K562 (cell line): Measurements from ENCODE around the gene IFI27L2. TPM values are rescaled to one million over a fixed set of nuclear protein-coding genes. Genes with fewer than 3 reads are reported as not detected.

Source experiments
- ATAC-seq: fragments of 200-7000 bp; cut with Tn5 transposase; 3 replicates; pipeline ENCODE4 v1.9.1; 2020; ENCODE audit warnings: moderate library complexity
- BruUV-seq: library from RNA; stranded (reverse); fragments of 400-500 nt; replicated peaks from 2 replicates; lab custom pipeline; 2021; lab: Mats Ljungman, UMichigan
- CTCF ChIA-PET: fragments of 300-600 bp; formaldehyde crosslinking; extraction: SDS; loops from one replicate; lab custom pipeline; 2021; ENCODE audit warnings: low intra/inter-chr PET ratio; lab: Yijun Ruan, JAX
- POLR2A ChIA-PET: fragments of 300-600, 350-650 bp; sonication (Branson Sonifier 250); formaldehyde crosslinking; extraction: SDS; loops from one replicate; lab custom pipeline; 2021; ENCODE audit warnings: antibody characterized with exemption, inconsistent platforms; lab: Yijun Ruan, JAX
- DNase-seq, 4 experiments: peaks; one replicate each; pipeline versions ENCODE4 v3.0.0 to v3.0.0-alpha.2; 2011 to 2018; ENCODE audit warnings: low spot score in 3 of 4, mixed read lengths in 3 of 4; ENCODE audit errors: extremely low read depth in 1 of 4
- FAIRE-seq: peaks from 2 replicates; lab custom pipeline; 2011; peaks lifted over from hg19 to GRCh38; lab: Jason Lieb, UNC
- H2AFZ ChIP-seq: 2 replicates; pipeline ENCODE4 v1.6.0; 2011; ENCODE audit warnings: low read depth, low read length, control low read depth, inconsistent platforms
- H3K27ac ChIP-seq: fragments of 200-600 bp; 3 replicates; pipeline ENCODE4 v1.8.0; 2011; ENCODE audit warnings: low read depth, mild to moderate bottlenecking, control low read depth, inconsistent platforms, low read length, moderate library complexity, mixed read lengths; ENCODE audit errors: extremely low read depth
- H3K27me3 ChIP-seq, 2 experiments: fragments of 300-600 bp in 1 of 2; 2 replicates in 1 of 2; 3 replicates in 1 of 2; pipeline versions ENCODE4 v1.6.0 to v1.8.0; 2011; ENCODE audit warnings: inconsistent platforms in 2 of 2, low read length in 2 of 2, mild to moderate bottlenecking in 1 of 2, mixed read lengths in 1 of 2, moderate library complexity in 1 of 2; ENCODE audit not compliant: control insufficient read depth in 2 of 2, insufficient read depth in 2 of 2
- H3K36me3 ChIP-seq: fragments of 300-600 bp; 3 replicates; pipeline ENCODE4 v1.8.0; 2011; ENCODE audit warnings: mild to moderate bottlenecking, low read length, inconsistent platforms; ENCODE audit not compliant: control insufficient read depth, insufficient read depth
- H3K4me1 ChIP-seq, 2 experiments: fragments of 200-600 bp in 1 of 2; replicated peaks in 1 of 2; 2 replicates in 1 of 2; 3 replicates in 1 of 2; pipeline versions ENCODE4 v1.5.1 to v1.8.0; 2011; ENCODE audit warnings: inconsistent platforms in 2 of 2, low read length in 2 of 2, mild to moderate bottlenecking in 1 of 2, mixed read lengths in 1 of 2, moderate library complexity in 1 of 2; ENCODE audit not compliant: control insufficient read depth in 2 of 2, insufficient read depth in 2 of 2
- H3K4me2 ChIP-seq: 2 replicates; pipeline ENCODE4 v1.6.1; 2011; ENCODE audit warnings: low read length, control low read depth, inconsistent platforms, mixed read lengths; ENCODE audit not compliant: insufficient read depth
- H3K4me3 ChIP-seq: fragments of 200-600 bp; sonication (generic), shearing (Covaris generic); 2 replicates; pipeline ENCODE4 v1.5.1; 2016; ENCODE audit warnings: control low read depth, inconsistent platforms
- H3K79me2 ChIP-seq: fragments of 200-600 bp; 3 replicates; pipeline ENCODE4 v1.8.0; 2011; ENCODE audit warnings: low read length, inconsistent platforms; ENCODE audit not compliant: control insufficient read depth, insufficient read depth
- H3K9ac ChIP-seq, 2 experiments: 2 replicates each; pipeline versions ENCODE4 v1.6.0 to v1.6.1; 2011; ENCODE audit warnings: low read depth in 2 of 2, low read length in 2 of 2, control low read depth in 1 of 2, inconsistent platforms in 1 of 2, mild to moderate bottlenecking in 1 of 2, mixed read lengths in 1 of 2; ENCODE audit not compliant: insufficient read depth in 1 of 2
- H3K9me1 ChIP-seq: one replicate; pipeline ENCODE4 v1.6.0; 2011; ENCODE audit warnings: inconsistent platforms, mild to moderate bottlenecking, low read length, moderate library complexity; ENCODE audit not compliant: control insufficient read depth, insufficient read depth
- H3K9me3 ChIP-seq: replicated peaks from 2 replicates; pipeline ENCODE4 v1.5.1; 2011; ENCODE audit warnings: low read depth, low read length, inconsistent platforms; ENCODE audit not compliant: control insufficient read depth, insufficient read depth
- H4K20me1 ChIP-seq: replicated peaks from 2 replicates; pipeline ENCODE4 v1.6.1; 2011; ENCODE audit warnings: low read length, inconsistent platforms, mixed read lengths; ENCODE audit not compliant: control insufficient read depth, insufficient read depth
- BRF1 ChIP-seq: IDR thresholded peaks from 3 replicates; pipeline ENCODE4 v1.6.1; 2011; ENCODE audit warnings: borderline replicate concordance, mild to moderate bottlenecking; ENCODE audit not compliant: insufficient read length; ENCODE audit errors: extremely low read depth
- ESRRB ChIP-seq: fragments of 250-450 bp; sonication (Bioruptor Pico); IDR thresholded peaks from 2 replicates; pipeline ENCODE4 v1.5.0; 2020; ENCODE audit warnings: mild to moderate bottlenecking, moderate library complexity, borderline replicate concordance
- FIP1L1 ChIP-seq: fragments of 200-400 bp; formaldehyde crosslinking; IDR thresholded peaks from 2 replicates; pipeline ENCODE4 v1.6.1; 2018; ENCODE audit warnings: mild to moderate bottlenecking, low read depth, low read length; ENCODE audit not compliant: poor library complexity, severe bottlenecking
- FOXA3 ChIP-seq, 2 experiments: fragments of 450-650 bp in 1 of 2; sonication (generic) in 1 of 2; formaldehyde crosslinking; IDR thresholded peaks in 1 of 2; conservative IDR thresholded peaks in 1 of 2; 2 replicates each; pipeline versions ENCODE4 v1.4.0 to v1.8.0; 2020 to 2022; ENCODE audit warnings: mild to moderate bottlenecking in 2 of 2, missing genetic modification reagents in 1 of 2
- NFXL1 ChIP-seq: fragments of 450-650 bp; formaldehyde crosslinking; IDR thresholded peaks from 2 replicates; pipeline ENCODE4 v1.4.0; 2021; ENCODE audit warnings: mild to moderate bottlenecking
- RBM22 ChIP-seq: fragments of 200-400 bp; formaldehyde crosslinking; IDR thresholded peaks from 2 replicates; pipeline ENCODE4 v1.6.1; 2018; ENCODE audit warnings: low read length, low read depth; ENCODE audit not compliant: poor library complexity, severe bottlenecking
- SIRT6 ChIP-seq: IDR thresholded peaks from one replicate; pipeline ENCODE4 v1.6.1; 2012; ENCODE audit warnings: low read depth, mild to moderate bottlenecking, control low read depth, inconsistent platforms, low read length, moderate library complexity
- TOE1 ChIP-seq, 2 experiments: fragments of 450-650 bp in 1 of 2; sonication (generic) in 1 of 2; formaldehyde crosslinking in 1 of 2; IDR thresholded peaks; 2 replicates each; pipeline versions ENCODE4 v1.7.1 to v1.8.0; 2016 to 2022; ENCODE audit warnings: borderline replicate concordance in 2 of 2, mild to moderate bottlenecking in 2 of 2, antibody characterized with exemption in 1 of 2, inconsistent platforms in 1 of 2, low read depth in 1 of 2, missing genetic modification reagents in 1 of 2, moderate library complexity in 1 of 2
- ZBTB1 ChIP-seq: sonication (generic); formaldehyde crosslinking; IDR thresholded peaks from 2 replicates; pipeline ENCODE4 v1.8.1; 2023; ENCODE audit warnings: missing genetic modification reagents, low read depth, mild to moderate bottlenecking, borderline replicate concordance
- ZNF253 ChIP-seq: fragments of 250-450 bp; sonication (Bioruptor Pico); conservative IDR thresholded peaks from 2 replicates; pipeline ENCODE4 v1.6.1; 2021; ENCODE audit warnings: mild to moderate bottlenecking
- ZNF644 ChIP-seq: fragments of 200-800 bp; sonication (Bioruptor generic); IDR thresholded peaks from 2 replicates; pipeline ENCODE4 v1.6.1; 2016; ENCODE audit warnings: low read depth, missing genetic modification characterization, missing compliant biosample characterization
- WGBS: fragments of 100-300 bp; shearing (Covaris generic); methylation state at CpG from one replicate; pipeline ENCODE4 v1.1.6; 2016; ENCODE audit warnings: low coverage, mixed read lengths; ENCODE audit not compliant: insufficient coverage; ENCODE audit errors: missing lambda C conversion rate; 5-methylcytosine and 5-hydroxymethylcytosine counted together
- in situ Hi-C: fragments of 300-500 bp; cut with MboI; formaldehyde crosslinking; loops from 4 replicates; pipeline ENCODE4 v1.15.0; 2018; ENCODE audit warnings: inconsistent platforms, mixed read lengths
- intact Hi-C: fragments of 100-400 bp; cut with micrococcal nuclease; formaldehyde crosslinking; loops from 2 replicates; pipeline ENCODE4 v1.14.2; 2022
- polyA plus RNA-seq, 8 experiments: library from polyadenylated mRNA; depleted of rRNA in 4 of 8; stranded (reverse) in 5 of 8; unstranded in 3 of 8; fragments of >200 nt; fragmentation: Nextera tagmentation in 2 of 8; fragmentation: Illumina TruSeq in 1 of 8; extraction: Ambion mirVana in 2 of 8; extraction: Trizol in 1 of 8; gene quantifications; 2 replicates each; pipeline versions ENCODE4 v1.2.1 to v1.2.3, GENCODE V29; 2011 to 2014; ENCODE audit warnings: inconsistent platforms in 1 of 8, missing spikeins in 1 of 8
- total RNA-seq, 7 experiments: library from RNA; depleted of rRNA in 6 of 7; stranded (reverse); fragments of >200 nt in 6 of 7; fragmentation: Illumina TruSeq in 2 of 7; extraction: Trizol in 2 of 7; gene quantifications; 2 replicates each; pipeline versions ENCODE4 v1.2.1 to v1.2.3, GENCODE V29; 2011 to 2021; ENCODE audit warnings: low replicate concordance in 1 of 7
- TF ChIP-seq, protein P1 (sequence below): fragments of 450-650 bp; IDR thresholded peaks from 2 replicates; pipeline ENCODE4 v1.6.1; 2016; ENCODE audit warnings: low read depth
- TF ChIP-seq, protein P2 (sequence below): fragments of 450-650 bp; formaldehyde crosslinking; IDR thresholded peaks from 2 replicates; pipeline ENCODE4 v1.4.0; 2022; ENCODE audit warnings: missing genetic modification characterization

Gene IFI27L2
- total and polyA plus RNA-seq, 9 of the 15 experiments (the other 6 are each of a cell fraction or from before 2014, with no cell fraction given), result 1.0 to 9.3 (median 4.1) TPM

DNA sequence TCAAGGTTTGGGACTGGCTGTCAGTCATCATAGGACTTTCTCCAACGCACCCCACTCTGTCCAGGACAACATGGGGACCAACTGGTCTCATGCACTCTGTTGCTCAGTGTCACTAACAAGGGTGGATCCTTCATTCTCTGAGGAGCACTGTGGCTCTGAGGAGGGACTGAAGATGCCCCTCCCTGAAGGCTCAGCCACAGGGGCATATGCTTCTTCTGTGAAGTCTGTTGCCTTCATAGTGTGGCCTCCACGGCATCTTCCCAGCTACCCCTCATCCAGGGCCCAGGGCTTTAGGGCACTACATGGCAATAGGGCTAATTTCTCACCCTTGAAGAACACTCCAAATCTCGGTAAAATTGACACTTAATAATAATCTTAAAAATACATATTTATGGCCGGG lies 14.3 kb upstream of the IFI27L2 start:
- H4K20me1 ChIP-seq, result no peaks in the 10 kb centered on the region
- TF ChIP-seq, protein P1, sequence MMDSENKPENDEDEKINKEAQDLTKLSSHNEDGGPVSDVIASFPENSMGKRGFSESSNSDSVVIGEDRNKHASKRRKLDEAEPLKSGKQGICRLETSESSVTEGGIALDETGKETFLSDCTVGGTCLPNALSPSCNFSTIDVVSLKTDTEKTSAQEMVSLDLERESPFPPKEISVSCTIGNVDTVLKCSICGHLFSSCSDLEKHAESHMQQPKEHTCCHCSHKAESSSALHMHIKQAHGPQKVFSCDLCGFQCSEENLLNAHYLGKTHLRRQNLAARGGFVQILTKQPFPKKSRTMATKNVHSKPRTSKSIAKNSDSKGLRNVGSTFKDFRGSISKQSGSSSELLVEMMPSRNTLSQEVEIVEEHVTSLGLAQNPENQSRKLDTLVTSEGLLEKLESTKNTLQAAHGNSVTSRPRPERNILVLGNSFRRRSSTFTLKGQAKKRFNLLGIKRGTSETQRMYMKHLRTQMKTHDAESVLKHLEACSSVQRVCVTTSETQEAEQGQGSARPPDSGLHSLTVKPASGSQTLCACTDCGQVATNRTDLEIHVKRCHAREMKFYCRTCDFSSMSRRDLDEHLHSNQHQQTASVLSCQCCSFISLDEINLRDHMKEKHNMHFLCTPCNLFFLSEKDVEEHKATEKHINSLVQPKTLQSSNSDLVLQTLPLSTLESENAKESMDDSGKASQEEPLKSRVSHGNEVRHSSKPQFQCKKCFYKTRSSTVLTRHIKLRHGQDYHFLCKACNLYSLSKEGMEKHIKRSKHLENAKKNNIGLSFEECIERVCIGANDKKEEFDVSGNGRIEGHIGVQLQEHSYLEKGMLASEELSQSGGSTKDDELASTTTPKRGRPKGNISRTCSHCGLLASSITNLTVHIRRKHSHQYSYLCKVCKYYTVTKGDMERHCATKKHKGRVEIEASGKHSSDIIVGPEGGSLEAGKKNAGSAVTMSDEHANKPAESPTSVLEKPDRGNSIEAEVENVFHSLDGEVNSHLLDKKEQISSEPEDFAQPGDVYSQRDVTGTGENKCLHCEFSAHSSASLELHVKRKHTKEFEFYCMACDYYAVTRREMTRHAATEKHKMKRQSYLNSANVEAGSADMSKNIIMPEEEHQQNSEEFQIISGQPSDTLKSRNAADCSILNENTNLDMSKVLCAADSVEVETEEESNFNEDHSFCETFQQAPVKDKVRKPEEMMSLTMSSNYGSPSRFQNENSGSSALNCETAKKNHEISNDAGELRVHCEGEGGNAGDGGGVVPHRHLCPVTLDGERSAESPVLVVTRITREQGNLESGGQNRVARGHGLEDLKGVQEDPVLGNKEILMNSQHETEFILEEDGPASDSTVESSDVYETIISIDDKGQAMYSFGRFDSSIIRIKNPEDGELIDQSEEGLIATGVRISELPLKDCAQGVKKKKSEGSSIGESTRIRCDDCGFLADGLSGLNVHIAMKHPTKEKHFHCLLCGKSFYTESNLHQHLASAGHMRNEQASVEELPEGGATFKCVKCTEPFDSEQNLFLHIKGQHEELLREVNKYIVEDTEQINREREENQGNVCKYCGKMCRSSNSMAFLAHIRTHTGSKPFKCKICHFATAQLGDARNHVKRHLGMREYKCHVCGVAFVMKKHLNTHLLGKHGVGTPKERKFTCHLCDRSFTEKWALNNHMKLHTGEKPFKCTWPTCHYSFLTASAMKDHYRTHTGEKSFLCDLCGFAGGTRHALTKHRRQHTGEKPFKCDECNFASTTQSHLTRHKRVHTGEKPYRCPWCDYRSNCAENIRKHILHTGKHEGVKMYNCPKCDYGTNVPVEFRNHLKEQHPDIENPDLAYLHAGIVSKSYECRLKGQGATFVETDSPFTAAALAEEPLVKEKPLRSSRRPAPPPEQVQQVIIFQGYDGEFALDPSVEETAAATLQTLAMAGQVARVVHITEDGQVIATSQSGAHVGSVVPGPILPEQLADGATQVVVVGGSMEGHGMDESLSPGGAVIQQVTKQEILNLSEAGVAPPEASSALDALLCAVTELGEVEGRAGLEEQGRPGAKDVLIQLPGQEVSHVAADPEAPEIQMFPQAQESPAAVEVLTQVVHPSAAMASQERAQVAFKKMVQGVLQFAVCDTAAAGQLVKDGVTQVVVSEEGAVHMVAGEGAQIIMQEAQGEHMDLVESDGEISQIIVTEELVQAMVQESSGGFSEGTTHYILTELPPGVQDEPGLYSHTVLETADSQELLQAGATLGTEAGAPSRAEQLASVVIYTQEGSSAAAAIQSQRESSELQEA, result no peak
- TF ChIP-seq RBM22 (no peak), SIRT6 (no peak), TOE1 (IDR thresholded peaks at IDR 0.05; ENCODE audit: borderline replicate concordance) (no peak), TOE1 (CRISPR knock-in tag; IDR thresholded peaks at IDR 0.05; ENCODE audit: borderline replicate concordance, low read depth) (no peak), NFXL1 (CRISPR knock-in tag) (no peak), ZNF644 (no peak), BRF1 (no peak), FOXA3 (CRISPR knock-in tag; conservative IDR thresholded peaks at IDR 0.05 in 1 of 2, IDR thresholded peaks at IDR 0.05 in 1 of 2) (no peak), ZBTB1 (no peak), FIP1L1 (no peak), ESRRB (no peak), ZNF253 (no peak)
- TF ChIP-seq, protein P2, sequence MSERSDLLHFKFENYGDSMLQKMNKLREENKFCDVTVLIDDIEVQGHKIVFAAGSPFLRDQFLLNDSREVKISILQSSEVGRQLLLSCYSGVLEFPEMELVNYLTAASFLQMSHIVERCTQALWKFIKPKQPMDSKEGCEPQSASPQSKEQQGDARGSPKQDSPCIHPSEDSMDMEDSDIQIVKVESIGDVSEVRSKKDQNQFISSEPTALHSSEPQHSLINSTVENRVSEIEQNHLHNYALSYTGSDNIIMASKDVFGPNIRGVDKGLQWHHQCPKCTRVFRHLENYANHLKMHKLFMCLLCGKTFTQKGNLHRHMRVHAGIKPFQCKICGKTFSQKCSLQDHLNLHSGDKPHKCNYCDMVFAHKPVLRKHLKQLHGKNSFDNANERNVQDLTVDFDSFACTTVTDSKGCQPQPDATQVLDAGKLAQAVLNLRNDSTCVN (CRISPR knock-in tag), result no peak

More for the DNA sequence above, 14.3 kb upstream of the IFI27L2 start:
- H3K36me3 ChIP-seq, result no peaks in the 10 kb centered on the region
- no peak overlapping the region for H3K27ac ChIP-seq
- in situ Hi-C loops, result no loop called here
- 20% methylated on average over 3 of the region's 4 CpGs for WGBS
- ATAC-seq, result no peak
- H3K4me3 ChIP-seq, result no peak overlapping the region
- no peak for DNase-seq
- H3K9me1 ChIP-seq, result no peaks in the 10 kb centered on the region
- no peak for FAIRE-seq
- no TSS peak for BruUV-seq
- ChIA-PET POLR2A (no interaction called here), CTCF (interaction anchor here (1.3 kb wide), 1 partner anchor 204 kb away, joined by 3 read pairs; no protein-coding TSS in a partner anchor)
- H3K27me3 ChIP-seq, result peaks cover 0 to 10% of the 10 kb centered on the region in 2 experiments; a peak in 2 of 5 replicates
- no peaks in the 10 kb centered on the region for H3K9me3 ChIP-seq
- no peak overlapping the region for H2AFZ ChIP-seq
- no peak overlapping the region for H3K4me2 ChIP-seq
- H3K9ac ChIP-seq, result no peak overlapping the region
- intact Hi-C loops, result no loop called here
- H3K79me2 ChIP-seq, result no peaks in the 10 kb centered on the region
- no peaks in the 10 kb centered on the region for H3K4me1 ChIP-seq
